ENCODE results near the gene MROH7. TPM values are rescaled to one million over a fixed set of nuclear protein-coding genes. Genes with fewer than 3 reads are reported as not detected.

MROH7 gene
- total RNA-seq, 2 donors from 2014 or later: 5.2 to 18.0 TPM

DNA sequence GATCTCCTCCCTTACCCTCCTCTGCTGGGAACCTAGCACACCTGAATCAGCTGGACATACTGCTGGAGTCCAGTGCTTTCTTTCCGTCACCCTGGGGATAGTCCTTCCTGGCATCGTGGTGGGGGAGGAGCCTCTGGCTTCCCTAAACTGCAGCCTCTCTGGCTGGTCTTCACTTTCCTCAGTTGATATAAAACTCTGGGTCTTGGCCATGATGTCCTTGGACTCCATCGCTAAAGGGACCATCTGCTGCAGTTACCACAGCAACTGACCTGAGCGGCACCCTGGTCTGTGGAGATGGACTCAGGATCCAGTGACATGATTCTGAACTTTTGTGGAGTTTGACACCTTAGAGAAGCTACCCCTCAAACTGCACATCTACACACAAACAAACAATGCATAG lies 99.9 kb downstream of the MROH7 start:
- no peak for DNase-seq (ENCODE audit: low spot score)
- Histone ChIP-seq H3K36me3 (peaks cover 0 to 17% of the 10 kb centered on the region in 2 donors), H3K27ac (no peak overlapping the region), H3K9me3 (no peaks in the 10 kb centered on the region), H3K27me3 (replicated peaks; ENCODE audit: insufficient read depth) (no peaks in the 10 kb centered on the region), H3K4me1 (replicated peaks) (no peaks in the 10 kb centered on the region), H3K4me3 (no peak overlapping the region)
- no peak for TF ChIP-seq POLR2AphosphoS5 (IDR thresholded peaks at IDR 0.05)
- no peak for TF ChIP-seq POLR2A (IDR thresholded peaks at IDR 0.05)
- TF ChIP-seq, protein P1, sequence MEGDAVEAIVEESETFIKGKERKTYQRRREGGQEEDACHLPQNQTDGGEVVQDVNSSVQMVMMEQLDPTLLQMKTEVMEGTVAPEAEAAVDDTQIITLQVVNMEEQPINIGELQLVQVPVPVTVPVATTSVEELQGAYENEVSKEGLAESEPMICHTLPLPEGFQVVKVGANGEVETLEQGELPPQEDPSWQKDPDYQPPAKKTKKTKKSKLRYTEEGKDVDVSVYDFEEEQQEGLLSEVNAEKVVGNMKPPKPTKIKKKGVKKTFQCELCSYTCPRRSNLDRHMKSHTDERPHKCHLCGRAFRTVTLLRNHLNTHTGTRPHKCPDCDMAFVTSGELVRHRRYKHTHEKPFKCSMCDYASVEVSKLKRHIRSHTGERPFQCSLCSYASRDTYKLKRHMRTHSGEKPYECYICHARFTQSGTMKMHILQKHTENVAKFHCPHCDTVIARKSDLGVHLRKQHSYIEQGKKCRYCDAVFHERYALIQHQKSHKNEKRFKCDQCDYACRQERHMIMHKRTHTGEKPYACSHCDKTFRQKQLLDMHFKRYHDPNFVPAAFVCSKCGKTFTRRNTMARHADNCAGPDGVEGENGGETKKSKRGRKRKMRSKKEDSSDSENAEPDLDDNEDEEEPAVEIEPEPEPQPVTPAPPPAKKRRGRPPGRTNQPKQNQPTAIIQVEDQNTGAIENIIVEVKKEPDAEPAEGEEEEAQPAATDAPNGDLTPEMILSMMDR (IDR thresholded peaks at IDR 0.05): no peak
- intact Hi-C loops (cut with DNase I): no loop called here
- 83% methylated on average over 4 of the region's 4 CpGs for WGBS

DNA sequence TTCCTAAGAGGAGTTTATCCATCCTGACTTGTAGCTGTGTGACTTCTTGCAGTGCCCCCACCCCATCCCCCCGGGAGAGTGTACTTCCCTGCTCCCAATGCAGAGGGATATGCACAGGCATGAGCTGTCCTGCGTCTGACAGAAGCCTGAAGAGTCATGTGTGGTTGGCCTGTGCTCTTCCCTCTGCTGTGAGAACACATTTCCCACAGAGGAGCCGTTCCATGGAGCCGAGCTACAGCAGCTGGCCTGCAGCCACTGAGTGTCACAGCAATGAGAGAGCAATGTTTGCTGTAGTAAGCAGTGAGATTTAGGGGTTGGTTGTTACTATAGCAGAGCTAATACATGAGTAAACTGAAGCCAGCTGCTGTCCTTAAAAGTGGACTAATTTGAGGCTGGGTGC lies 100.7 kb downstream of the MROH7 start:
- intact Hi-C loops (cut with DNase I): no loop called here
- 48% methylated on average over 4 of the region's 4 CpGs for WGBS
- TF ChIP-seq, protein P1 (IDR thresholded peaks at IDR 0.05): no peak
- no peak for TF ChIP-seq POLR2AphosphoS5 (IDR thresholded peaks at IDR 0.05)
- no peak for TF ChIP-seq POLR2A (IDR thresholded peaks at IDR 0.05)

DNA sequence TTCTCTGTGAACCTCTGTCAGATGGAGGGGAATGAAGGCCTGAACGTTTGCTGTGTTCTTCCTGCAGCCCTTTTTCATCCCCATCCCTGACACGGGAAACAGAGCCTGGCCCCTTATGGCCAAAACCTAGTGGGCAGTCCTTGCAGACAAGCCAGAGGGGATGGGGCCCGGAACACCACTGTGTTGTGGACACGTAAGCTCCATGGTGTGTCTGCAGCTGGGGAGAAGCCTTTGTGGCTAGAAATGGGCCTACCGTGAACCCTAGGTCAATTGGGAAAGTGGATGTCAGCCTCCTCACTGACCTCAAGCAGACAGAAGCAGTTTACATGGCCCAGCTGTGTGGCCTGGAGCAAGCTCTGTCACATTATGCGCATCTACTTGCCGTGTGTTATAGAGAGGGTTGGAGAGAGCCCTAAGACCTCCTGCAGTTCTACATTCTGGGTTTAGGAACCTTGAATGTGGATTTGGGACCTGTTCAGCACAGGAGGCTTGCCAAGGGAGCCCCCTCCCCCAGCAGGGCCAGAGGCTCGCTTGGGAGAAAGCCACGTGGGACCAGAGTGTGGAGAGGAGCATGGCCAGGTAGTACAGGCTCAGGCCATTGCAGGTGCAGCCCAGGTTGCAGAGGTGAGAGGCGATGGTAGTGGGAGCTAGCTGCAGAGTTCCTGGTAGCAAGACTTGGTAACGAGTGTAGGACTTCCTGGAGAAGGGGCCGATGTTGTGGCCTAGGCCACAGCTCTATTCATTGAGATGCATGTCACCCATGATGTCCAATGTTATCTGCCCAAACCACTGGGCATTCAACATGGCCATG lies 102.0 kb downstream of the MROH7 start:
- Histone ChIP-seq H3K36me3 (peaks cover 0 to 17% of the 10 kb centered on the region in 2 donors), H3K4me1 (replicated peaks) (no peaks in the 10 kb centered on the region), H3K27me3 (replicated peaks; ENCODE audit: insufficient read depth) (no peaks in the 10 kb centered on the region), H3K9me3 (no peaks in the 10 kb centered on the region), H3K27ac (no peak overlapping the region), H3K4me3 (no peak overlapping the region)
- 74% methylated on average over 12 of the region's 12 CpGs for WGBS
- intact Hi-C loops (cut with DNase I): no loop called here
- TF ChIP-seq POLR2A (IDR thresholded peaks at IDR 0.05) (no peak), POLR2AphosphoS5 (IDR thresholded peaks at IDR 0.05) (no peak)
- TF ChIP-seq, protein P1 (IDR thresholded peaks at IDR 0.05): no peak
- DNase-seq (ENCODE audit: low spot score): no peak

More for the DNA sequence above, 100.7 kb downstream of the MROH7 start:
- Histone ChIP-seq H3K4me1 (replicated peaks) (no peaks in the 10 kb centered on the region), H3K9me3 (no peaks in the 10 kb centered on the region), H3K27ac (no peak overlapping the region), H3K36me3 (peaks cover 0 to 17% of the 10 kb centered on the region in 2 donors), H3K27me3 (replicated peaks; ENCODE audit: insufficient read depth) (no peaks in the 10 kb centered on the region), H3K4me3 (no peak overlapping the region)
- no peak for DNase-seq (ENCODE audit: low spot score)

DNA sequence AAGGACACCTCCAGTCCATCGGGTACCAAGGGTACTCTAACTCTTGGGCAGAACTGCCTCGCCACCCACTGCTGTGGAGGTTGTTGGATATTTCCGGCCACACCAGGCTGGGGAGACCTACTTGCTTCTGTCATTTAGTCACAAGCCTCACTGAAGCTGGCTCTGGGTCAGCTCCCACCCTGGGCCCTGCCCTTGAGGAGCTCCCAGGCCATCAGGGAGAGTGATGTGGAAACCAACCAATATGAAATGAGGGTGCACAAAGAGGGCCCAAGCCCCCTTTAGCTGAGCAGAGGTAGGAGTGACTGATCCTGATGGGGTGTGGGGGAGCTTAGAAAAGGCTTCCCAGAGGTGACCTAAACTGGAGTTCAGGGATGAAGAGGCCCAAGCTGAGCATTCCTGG lies 103.1 kb downstream of the MROH7 start:
- no peaks in the 10 kb centered on the region for H3K4me1 ChIP-seq (replicated peaks)
- no peak overlapping the region for H3K27ac ChIP-seq
- no peaks in the 10 kb centered on the region for H3K9me3 ChIP-seq
- no peaks in the 10 kb centered on the region for H3K27me3 ChIP-seq (replicated peaks; ENCODE audit: insufficient read depth)
- TF ChIP-seq, protein P1 (IDR thresholded peaks at IDR 0.05): no peak
- TF ChIP-seq POLR2A (IDR thresholded peaks at IDR 0.05): no peak
- TF ChIP-seq POLR2AphosphoS5 (IDR thresholded peaks at IDR 0.05): no peak
- 91% methylated on average over 3 of the region's 3 CpGs for WGBS
- DNase-seq (ENCODE audit: low spot score): no peak
- H3K36me3 ChIP-seq: peaks cover 0 to 13% of the 10 kb centered on the region in 2 donors
- no peak overlapping the region for H3K4me3 ChIP-seq
- intact Hi-C loops (cut with DNase I): no loop called here

DNA sequence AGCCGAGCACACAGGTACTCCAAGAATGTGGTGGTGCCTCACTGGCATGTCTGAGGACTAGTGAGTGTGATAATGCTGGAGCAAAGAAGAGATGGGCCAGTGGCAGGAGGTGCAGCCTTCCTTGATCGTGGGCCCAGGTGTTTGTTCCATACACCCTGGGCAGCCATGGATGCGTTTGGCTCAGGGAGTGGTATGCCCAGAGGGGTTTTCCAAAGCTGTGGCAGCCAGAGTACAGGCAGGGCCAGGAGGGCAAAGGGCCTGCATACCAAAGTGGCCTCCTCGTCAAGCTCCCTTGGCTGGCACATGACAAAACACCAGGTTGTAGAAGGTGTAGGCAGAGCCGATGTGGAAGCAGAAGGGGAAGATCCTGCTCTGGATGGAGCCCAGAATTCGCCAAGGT lies 103.7 kb downstream of the MROH7 start:
- Histone ChIP-seq H3K4me1 (replicated peaks) (no peaks in the 10 kb centered on the region), H3K9me3 (no peaks in the 10 kb centered on the region), H3K27me3 (replicated peaks; ENCODE audit: insufficient read depth) (no peaks in the 10 kb centered on the region), H3K27ac (no peak overlapping the region), H3K36me3 (peaks cover 0 to 13% of the 10 kb centered on the region in 2 donors), H3K4me3 (no peak overlapping the region)
- intact Hi-C loops (cut with DNase I): no loop called here
- 86% methylated on average over 6 of the region's 6 CpGs for WGBS
- TF ChIP-seq, protein P1 (IDR thresholded peaks at IDR 0.05): no peak
- TF ChIP-seq POLR2AphosphoS5 (IDR thresholded peaks at IDR 0.05) (no peak), POLR2A (IDR thresholded peaks at IDR 0.05) (no peak)
- DNase-seq (ENCODE audit: low spot score): no peak
